Measurements from ENCODE around the gene MICALL2.

MICALL2 gene

GRCh38 chr7:1388021-1388702, 71.1 kb downstream of the MICALL2 start:
- DNase-seq = no peak

- no peak for DNase-seq
These were observed 72.0 kb downstream of the MICALL2 start for GRCh38 chr7:1387261-1387660.

GRCh38 chr7:1386623-1387220, 72.5 kb downstream of the MICALL2 start:
- peak; percentile 64 for DNase-seq

GRCh38 chr7:1385809-1386622, 73.3 kb downstream of the MICALL2 start:
- DNase-seq = no peak

- no peak for DNase-seq
These were observed 74.0 kb downstream of the MICALL2 start for GRCh38 chr7:1385086-1385808.

Data from eye (tissue), 1 donor.